Measurements from ENCODE around the gene SSRP1.

SSRP1 gene

GRCh38 chr11:57318178-57318577 lies 17.5 kb downstream of the SSRP1 start:
- no peak for DNase-seq (ENCODE audit: low read depth in 2 of 3, low spot score in 2 of 3)

GRCh38 chr11:57316017-57316416 lies 19.7 kb downstream of the SSRP1 start:
- DNase-seq (ENCODE audit: low read depth in 2 of 3, low spot score in 2 of 3) = no peak

- DNase-seq (ENCODE audit: low read depth in 2 of 3, low spot score in 2 of 3) = no peak
These were observed 20.2 kb downstream of the SSRP1 start for GRCh38 chr11:57315491-57315890.

- no peak for DNase-seq (ENCODE audit: low read depth in 2 of 3, low spot score in 2 of 3)
These were observed 21.3 kb downstream of the SSRP1 start for GRCh38 chr11:57314221-57314973.

GRCh38 chr11:57313788-57314135 lies 21.9 kb downstream of the SSRP1 start:
- no peak for DNase-seq (ENCODE audit: low read depth in 2 of 3, low spot score in 2 of 3)

GRCh38 chr11:57313071-57313787 lies 22.5 kb downstream of the SSRP1 start:
- no peak for DNase-seq (ENCODE audit: low read depth in 2 of 3, low spot score in 2 of 3)

GRCh38 chr11:57312511-57313021 lies 23.1 kb downstream of the SSRP1 start:
- no peak for DNase-seq (ENCODE audit: low read depth in 2 of 3, low spot score in 2 of 3)

GRCh38 chr11:57311109-57311936 lies 24.4 kb downstream of the SSRP1 start:
- peak; percentile 45 to 62 (median 47) for DNase-seq (ENCODE audit: low read depth in 2 of 3, low spot score in 2 of 3)

GRCh38 chr11:57310630-57311086 lies 25.0 kb downstream of the SSRP1 start:
- no peak for DNase-seq (ENCODE audit: low read depth in 2 of 3, low spot score in 2 of 3)

- DNase-seq (ENCODE audit: low read depth in 2 of 3, low spot score in 2 of 3) = no peak
These were observed 25.6 kb downstream of the SSRP1 start for GRCh38 chr11:57310091-57310490.

GRCh38 chr11:57309106-57310059 lies 26.3 kb downstream of the SSRP1 start:
- no peak for DNase-seq (ENCODE audit: low read depth in 2 of 3, low spot score in 2 of 3)

- no peak for DNase-seq (ENCODE audit: low read depth in 2 of 3, low spot score in 2 of 3)
These were observed 27.1 kb downstream of the SSRP1 start for GRCh38 chr11:57308426-57309060.

- DNase-seq (ENCODE audit: low read depth in 2 of 3, low spot score in 2 of 3) = no peak
These were observed 27.9 kb downstream of the SSRP1 start for GRCh38 chr11:57307666-57308270.

GRCh38 chr11:57306940-57307565 lies 28.6 kb downstream of the SSRP1 start:
- no peak for DNase-seq (ENCODE audit: low read depth in 2 of 3, low spot score in 2 of 3)

GRCh38 chr11:57306161-57306876 lies 29.4 kb downstream of the SSRP1 start:
- no peak for DNase-seq (ENCODE audit: low read depth in 2 of 3, low spot score in 2 of 3)

- no peak for DNase-seq (ENCODE audit: low read depth in 2 of 3, low spot score in 2 of 3)
These were observed 30.2 kb downstream of the SSRP1 start for GRCh38 chr11:57305523-57305922.

- DNase-seq (ENCODE audit: low read depth in 2 of 3, low spot score in 2 of 3) = no peak
These were observed 31.6 kb downstream of the SSRP1 start for GRCh38 chr11:57303990-57304579.
